Measurements from ENCODE around the gene BCAS4. TPM values are rescaled to one million over a fixed set of nuclear protein-coding genes. Genes with fewer than 3 reads are reported as not detected.
"Not testable (repeated sequence)": the region's sequence is repeated elsewhere in the genome, so short reads cannot be mapped to it uniquely, and the experiment has no call there.

The BCAS4 gene
- polyA plus RNA-seq, 4 donors: 4.2 to 6.9 (median 5.4) TPM

DNA sequence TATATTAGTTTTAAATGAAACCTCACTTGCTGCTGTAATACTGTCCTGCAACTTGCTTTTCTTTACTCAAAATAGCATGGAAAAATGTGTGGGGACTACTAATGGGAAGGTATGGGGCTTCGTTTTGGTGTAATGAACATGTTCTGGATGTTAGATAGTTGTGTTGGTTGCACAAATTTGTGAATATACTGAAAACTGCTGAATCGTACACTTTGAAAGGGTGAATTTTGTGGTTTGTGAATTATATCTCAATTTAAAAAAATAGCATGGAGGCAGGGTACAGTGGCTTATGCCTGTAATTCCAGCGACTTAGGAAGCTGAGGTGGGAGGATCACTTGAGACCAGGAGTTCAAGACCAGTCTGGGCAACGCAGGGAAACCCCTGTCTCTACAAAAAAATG is 2.3 kb downstream of the BCAS4 start:
- DNase-seq (ENCODE audit: low read depth in 4 of 4, low spot score in 3 of 4): no peak

- no peak for DNase-seq (ENCODE audit: low read depth in 4 of 4, low spot score in 3 of 4)
Observed at GRCh38 chr20:50798650-50799049, 3.8 kb downstream of the BCAS4 start.

DNA sequence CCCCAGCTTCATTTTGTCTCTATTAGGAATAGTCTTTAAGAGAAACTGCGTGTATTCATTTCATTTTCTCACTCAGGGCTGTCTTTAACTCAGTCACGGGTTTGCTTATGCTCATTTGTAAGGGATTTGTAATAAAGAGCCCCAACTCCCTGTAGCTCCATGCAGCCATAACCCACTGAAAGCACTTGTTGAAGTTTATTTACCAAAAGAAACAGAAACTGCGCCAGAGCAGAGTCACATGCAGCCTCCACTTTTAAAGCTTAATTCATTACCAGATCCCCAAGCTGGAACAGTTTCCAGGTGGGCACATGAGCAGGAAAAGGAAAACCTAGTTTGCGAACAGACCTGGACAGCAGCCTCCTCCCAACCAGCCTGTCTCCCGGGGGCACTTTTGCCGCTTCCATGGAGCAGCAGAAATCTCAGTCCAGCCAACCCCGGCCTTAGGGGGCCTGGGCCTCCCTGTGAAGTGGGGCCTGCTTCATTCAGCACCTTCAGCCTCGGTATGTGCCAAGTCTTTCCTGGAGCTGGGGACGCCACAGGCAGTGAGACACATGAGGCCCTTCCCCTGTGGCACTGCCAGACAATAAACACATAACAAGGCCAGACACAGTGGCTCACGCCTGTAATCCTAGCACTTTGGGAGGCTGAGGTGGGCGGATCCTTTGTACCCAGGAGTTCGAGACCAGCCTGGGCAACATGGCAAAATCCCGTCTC is 4.5 kb downstream of the BCAS4 start:
- DNase-seq (ENCODE audit: low read depth in 4 of 4, low spot score in 3 of 4): no peak

DNA sequence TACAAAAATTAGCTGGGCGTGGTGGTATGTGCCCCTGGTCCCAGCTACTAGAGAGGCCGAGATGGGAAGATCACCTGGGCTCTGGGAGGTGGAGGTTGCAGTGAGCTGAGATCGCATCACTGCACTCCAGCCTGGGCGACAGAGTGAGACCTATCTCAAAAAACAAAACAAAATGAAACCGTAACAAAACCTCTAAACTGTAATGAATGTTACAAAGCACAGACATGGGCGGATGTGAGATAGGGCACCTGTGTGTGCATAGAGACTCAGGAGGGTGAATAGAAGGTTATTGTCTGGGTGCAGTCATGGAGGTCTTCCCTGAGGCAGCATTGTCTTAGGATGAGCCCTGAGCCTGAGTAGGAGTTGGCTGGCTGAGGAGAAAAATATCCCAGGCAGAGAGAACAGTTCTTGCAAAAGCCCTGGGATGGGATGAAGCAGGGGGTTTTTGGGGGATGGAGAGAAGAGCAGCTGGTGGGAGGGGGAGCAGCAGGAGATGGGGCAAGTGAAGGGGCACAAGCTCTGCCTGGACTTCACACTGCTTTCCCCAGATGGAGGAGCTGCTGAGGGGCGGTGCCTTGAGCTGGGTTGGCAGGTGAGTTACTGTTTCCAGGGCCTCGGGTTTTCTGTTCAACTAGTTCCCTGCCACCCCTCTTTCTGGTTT is 5.2 kb downstream of the BCAS4 start:
- DNase-seq (ENCODE audit: low read depth in 4 of 4, low spot score in 3 of 4): no peak

DNA sequence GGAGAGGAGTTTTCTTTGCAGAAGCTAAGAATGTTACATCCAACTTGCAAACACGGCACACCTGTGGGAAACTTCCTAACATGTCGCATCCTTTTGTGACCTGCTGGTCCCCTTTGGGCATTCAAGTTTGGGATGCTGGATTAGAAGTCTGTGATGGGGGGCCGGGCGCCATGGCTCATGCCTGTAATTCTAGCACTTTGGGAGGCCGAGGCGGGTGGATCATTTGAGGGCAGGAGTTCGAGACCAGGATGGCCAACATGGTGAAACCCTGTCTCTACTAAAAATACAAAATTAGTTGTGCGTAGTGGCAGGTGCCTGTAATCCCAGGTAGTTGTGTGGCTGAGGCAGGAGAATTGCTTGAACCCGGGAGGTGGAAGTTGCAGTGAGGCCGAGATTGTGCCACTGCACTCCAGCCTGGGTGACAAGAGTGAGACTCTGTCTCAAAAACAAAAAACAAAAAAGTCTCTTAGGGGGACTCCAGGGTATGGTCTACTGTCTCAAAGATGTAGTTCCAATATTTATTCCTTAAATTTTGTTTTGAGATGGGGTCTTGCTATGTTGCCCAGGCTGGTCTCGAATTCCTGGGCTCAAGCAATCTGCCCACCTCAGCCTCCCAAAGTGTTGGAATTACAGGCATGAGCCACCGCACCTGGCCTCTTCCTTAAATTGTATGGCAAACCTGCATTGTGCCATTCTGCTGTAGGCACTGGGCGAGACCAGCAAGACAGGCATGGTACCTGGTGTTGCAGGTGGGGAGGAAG is 6.3 kb downstream of the BCAS4 start:
- not testable (repeated sequence) for DNase-seq (ENCODE audit: low read depth in 4 of 4, low spot score in 3 of 4)

GRCh38 chr20:50801747-50802125 is 6.9 kb downstream of the BCAS4 start:
- no peak for DNase-seq (ENCODE audit: low read depth in 4 of 4, low spot score in 3 of 4)

- DNase-seq (ENCODE audit: low read depth in 4 of 4, low spot score in 3 of 4): no peak
Observed at GRCh38 chr20:50802289-50802688, 7.4 kb downstream of the BCAS4 start.

- no peak for DNase-seq (ENCODE audit: low read depth in 4 of 4, low spot score in 3 of 4)
Observed at GRCh38 chr20:50804437-50805348, 9.8 kb downstream of the BCAS4 start.

GRCh38 chr20:50805349-50805684 is 10.5 kb downstream of the BCAS4 start:
- DNase-seq (ENCODE audit: low read depth in 4 of 4, low spot score in 3 of 4): no peak

DNA sequence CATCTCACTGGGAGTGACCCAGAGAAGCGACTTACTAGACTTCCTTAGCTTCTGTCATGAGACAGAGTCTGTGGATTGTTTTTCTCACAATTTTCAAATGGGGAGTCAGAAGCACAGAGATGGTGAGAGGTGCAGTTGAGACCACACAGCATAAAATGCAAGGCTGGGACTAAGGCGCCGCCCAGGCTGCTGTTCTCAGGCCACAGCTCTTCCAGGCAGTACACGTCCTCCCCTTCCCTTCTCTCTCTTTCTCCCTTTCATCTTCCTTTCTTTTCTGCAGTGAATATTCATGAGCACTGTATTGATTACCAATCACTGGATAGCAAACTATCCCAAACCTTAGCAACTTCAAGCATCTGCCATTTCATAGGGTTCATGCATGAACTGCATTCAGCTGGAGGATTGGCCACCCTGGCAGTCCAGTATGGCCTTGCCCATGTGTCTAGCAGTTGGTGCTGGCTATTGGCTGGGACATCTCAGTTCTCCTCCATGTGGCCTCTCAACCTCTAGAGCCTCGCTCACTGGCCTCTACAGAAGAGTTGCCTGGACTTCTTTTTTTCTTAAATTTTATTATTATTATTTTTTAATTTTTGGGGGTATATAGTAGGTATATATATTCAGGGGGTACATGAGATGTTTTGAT is 11.4 kb downstream of the BCAS4 start:
- no peak for DNase-seq (ENCODE audit: low read depth in 4 of 4, low spot score in 3 of 4)

DNA sequence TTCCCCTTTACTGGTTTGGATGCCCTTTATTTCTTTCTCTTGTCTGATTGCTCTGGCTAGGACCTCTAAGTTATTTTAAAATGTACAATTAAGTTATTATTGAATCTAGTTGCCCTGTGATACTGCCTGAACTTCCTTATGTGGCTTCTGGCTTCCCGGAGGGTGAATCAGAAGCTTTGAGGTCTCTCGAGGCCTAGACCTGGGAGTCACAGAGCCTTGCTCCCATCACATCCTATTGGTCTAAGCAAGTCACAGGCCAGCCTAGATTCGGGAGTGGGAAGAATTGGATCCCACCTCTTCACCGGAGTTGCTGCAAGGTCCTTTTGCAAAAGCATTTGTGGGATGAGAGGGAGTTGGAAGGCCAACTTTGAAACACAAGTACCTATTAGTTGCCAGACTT is 15.2 kb downstream of the BCAS4 start:
- DNase-seq (ENCODE audit: low read depth in 4 of 4, low spot score in 3 of 4): no peak

GRCh38 chr20:50810842-50811241 is 16.0 kb downstream of the BCAS4 start:
- DNase-seq (ENCODE audit: low read depth in 4 of 4, low spot score in 3 of 4): no peak

DNA sequence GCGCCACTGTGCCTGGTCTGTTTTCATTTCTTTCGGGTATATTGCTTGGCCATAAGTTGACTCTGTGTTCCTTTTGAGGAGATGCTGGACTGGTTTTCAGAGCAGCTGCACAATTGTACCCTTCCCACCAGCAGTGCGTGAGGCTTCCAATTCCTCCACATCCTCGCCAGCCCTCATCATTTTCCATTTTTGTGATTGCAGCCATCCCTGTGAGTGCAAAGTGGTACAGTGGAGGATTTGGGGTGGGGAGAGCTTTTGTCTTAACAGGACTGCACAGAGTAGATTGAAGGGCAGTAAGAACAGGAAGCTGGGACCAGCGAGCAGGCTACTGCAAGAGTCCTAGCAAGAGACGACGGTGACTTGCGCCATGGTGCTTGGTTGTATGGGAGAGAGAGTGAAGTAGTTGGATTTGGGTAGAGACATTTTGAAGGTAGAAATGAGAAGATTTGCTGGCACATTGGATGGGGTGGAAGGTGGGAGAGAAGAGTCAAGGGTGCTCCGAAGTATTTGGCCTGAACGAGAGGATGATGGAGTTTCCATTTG is 18.3 kb downstream of the BCAS4 start:
- DNase-seq (ENCODE audit: low read depth in 4 of 4, low spot score in 3 of 4): no peak

DNA sequence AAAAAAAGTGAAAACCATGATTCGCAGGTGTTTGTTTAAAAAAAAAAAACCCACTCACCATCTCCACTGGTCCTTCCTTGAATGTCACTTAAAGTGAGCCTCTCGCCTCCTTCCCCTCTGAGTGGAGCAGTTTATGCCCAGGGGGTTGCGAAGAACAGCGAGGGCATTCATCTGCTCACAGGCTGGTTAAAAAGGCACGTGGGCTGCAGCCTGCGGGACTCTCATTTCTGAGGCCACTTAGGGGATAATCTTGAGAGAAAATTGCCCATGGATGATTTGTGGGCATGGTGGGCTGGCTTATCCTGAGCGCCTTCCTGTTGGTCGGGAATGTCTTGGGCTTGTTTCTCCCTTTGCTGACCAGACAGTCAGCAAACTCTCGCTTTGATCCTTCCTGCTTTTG is 18.9 kb downstream of the BCAS4 start:
- no peak for DNase-seq (ENCODE audit: low read depth in 4 of 4, low spot score in 3 of 4)

DNA sequence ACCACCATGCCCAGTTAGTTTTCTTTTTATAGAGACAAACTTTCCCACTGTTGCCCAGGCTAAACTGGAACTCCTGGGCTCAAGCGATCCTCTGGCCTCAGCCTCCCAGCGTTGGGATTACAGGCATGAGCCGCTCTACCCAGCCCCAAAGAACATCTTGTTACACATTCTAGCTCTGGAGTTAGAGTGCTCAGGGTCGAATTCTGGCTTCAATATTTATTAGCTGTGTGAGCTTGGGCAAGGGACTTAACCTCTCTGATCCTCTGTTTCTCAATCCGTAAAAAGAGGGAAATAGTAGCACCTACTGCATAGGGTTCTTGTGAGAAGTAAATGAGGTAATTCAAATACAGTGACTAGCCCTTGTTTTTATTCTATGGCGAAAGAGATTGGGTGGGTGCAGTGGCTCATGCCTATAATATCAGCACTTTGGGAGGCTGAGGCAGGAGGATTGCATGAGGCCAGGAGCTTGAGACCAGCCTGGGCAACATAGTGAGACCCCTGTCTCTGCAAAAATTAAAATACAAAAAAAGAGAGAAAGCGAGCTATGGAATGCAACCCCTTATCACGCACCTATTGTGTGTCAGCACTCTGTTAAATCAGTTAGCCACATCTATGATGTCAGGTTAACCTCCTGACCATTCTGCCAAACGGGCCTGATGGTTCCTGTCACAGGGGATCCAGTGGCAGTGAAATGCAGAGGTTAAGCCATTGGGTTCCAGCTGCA is 19.7 kb downstream of the BCAS4 start:
- DNase-seq (ENCODE audit: low read depth in 4 of 4, low spot score in 3 of 4): no peak

DNA sequence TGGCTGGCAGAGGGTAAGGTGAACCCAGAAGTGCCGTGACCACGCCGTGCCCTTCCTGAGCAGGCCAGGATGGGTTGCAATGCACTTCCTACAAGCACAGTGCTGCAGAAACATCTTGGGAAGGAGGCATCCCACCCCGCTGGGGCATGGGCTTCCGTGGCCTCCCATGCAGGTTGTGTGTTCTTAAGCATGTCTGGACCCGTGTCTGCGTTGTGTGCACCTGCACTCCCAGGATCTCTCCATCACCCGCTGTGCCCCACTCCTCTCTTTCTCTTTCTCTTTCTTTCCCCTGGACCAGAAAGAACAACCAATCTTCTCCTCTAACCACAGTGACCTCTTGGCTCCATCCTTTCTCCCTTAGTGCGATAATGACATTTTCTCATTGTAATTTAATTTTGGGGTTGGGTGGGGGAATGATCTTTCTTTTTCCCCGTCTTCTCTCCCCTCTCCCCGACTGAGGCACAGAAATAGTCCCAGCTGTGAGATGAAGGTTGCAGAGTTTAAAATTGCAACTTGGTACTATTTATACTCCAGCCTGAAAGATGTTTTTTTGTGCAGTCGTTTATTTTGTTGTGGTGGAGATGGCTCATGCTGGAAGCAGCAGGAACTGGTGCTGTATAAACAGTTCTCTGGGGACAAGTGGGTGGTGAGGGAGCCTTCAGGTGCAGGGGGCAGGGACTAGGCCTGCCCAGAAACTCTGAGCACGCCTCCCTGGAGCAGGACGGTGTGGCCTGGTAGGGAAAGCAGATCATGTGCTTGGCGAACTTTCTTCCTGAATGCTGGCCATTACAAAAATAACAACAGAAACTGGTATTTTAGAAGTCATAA is 20.5 kb downstream of the BCAS4 start:
- DNase-seq (ENCODE audit: low read depth in 4 of 4, low spot score in 3 of 4): no peak

DNA sequence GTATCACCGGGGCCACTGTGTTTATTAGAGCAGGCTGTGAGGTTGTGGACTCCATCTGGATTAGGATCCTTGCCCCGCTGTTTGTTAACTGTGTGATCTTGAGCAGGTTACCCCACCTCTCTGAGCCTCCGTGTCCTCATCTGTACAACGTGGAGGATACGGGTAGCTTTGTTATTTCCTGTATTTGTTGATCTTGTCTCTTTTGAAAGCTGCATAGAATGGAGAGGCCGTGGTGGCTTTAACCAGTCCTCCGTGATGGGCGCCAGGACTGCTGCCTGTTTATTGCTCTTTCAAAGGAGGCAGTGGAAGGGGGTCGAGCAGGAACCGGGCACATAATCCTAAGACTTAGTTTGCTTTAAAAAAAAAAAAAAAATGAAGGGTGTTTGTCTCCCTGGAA is 22.9 kb downstream of the BCAS4 start:
- DNase-seq (ENCODE audit: low read depth in 4 of 4, low spot score in 3 of 4): no peak

DNA sequence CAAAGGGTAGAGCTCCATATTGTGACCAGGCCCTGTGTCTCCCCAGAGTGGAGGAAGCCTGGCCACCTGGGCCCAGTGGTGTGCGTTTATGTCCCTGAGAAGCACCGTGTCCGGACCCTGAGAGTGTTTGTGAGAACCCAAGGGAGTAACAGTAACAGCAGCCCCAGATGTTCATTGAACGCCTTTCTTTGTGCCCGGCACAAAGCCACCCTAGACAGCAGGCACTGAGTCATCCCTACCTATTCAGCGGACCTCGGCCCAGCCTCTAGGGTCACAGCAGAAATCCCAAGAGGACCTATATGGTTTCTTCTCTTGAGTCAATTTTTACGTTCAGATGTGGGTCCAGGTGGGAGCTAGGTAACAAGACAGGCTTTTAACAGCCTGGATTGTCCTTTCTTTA is 24.5 kb downstream of the BCAS4 start:
- DNase-seq (ENCODE audit: low read depth in 4 of 4, low spot score in 3 of 4): no peak

Measured in right renal pelvis (tissue), 4 donors.